IPS DF 4.7 (cell line): Measurements from ENCODE around the gene OPN4.

Experiments used
- DNase-seq: peaks from one replicate; pipeline ENCODE4 v3.0.0-alpha.2; 2013; ENCODE audit warnings: low spot score; ENCODE audit errors: extremely low read depth

The OPN4 gene

GRCh38 chr10:86678999-86679792, 24.8 kb downstream of the OPN4 start:
- DNase-seq = no peak

- DNase-seq = no peak
Observed at GRCh38 chr10:86681047-86681446, 26.7 kb downstream of the OPN4 start.

DNA sequence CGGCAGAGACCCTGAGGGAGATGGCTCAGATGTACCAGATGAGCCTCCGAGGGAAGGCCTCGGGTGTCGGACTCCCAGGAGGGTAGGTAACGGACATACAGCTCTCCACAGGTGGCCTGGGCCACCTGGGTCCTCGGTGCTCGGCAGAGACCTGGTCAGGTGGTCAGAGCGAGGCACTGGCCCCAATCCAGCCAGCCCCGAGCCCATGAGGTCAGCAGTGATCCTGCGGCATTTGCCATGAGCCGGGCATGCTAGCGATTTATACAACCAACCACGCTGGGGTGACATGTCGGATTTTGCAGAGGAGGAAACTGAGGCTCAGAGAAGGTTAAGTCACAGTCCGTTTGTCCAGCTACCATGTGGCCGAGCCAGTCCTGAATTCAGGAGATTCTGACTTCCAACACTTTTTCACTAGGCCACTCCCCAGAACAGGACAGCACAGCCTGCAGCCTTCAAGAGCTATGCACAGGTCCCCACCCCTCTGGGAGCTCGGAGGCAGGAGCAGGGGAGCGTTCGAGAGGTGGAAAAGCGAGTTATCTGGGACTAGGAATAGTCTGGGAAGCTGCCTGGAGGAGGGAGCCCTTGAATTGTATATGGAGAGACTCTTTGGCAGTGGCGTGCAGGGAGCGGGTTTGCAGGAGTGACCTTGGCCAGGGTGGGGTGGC, 27.5 kb downstream of the OPN4 start:
- no peak for DNase-seq

GRCh38 chr10:86682675-86683074, 28.3 kb downstream of the OPN4 start:
- DNase-seq = no peak

DNA sequence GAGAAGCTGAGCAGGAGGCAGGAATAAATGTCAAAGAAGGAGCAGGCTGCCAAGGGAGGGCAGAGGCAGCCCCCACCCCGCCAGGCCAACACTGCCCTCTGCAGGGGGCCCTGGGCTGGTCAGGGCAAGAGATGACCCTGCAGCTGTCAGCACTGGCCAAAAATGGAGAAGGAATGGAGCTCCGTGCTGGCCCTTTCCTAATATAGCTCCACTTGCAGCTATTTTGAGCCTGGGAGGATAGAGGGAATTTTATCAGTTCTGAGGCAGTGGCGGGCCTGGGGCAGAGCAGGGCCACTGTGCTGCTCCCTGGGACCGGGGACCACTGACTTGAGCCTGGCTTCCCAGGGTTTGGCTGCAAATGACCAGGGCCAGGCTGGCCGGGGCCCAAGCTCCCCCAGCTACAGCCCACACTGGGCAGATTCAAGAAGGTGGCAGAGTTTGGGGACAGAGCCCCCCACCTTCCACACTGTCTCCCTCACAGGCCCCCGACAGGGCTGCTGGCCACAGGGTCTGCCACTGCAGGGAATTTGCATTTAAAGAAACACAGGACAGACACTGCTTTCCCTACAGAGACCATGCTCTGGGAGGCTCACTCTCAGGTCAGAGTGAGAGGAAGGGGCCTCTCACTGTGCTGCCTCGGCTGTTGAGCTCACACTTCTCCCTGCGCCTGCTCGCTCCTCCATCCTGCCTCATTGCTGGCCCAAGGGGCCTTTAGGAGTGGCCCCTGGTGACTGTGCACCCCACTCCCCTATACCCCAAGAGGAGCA, 30.2 kb downstream of the OPN4 start:
- no peak for DNase-seq

GRCh38 chr10:86685416-86685815, 31.1 kb downstream of the OPN4 start:
- no peak for DNase-seq

DNA sequence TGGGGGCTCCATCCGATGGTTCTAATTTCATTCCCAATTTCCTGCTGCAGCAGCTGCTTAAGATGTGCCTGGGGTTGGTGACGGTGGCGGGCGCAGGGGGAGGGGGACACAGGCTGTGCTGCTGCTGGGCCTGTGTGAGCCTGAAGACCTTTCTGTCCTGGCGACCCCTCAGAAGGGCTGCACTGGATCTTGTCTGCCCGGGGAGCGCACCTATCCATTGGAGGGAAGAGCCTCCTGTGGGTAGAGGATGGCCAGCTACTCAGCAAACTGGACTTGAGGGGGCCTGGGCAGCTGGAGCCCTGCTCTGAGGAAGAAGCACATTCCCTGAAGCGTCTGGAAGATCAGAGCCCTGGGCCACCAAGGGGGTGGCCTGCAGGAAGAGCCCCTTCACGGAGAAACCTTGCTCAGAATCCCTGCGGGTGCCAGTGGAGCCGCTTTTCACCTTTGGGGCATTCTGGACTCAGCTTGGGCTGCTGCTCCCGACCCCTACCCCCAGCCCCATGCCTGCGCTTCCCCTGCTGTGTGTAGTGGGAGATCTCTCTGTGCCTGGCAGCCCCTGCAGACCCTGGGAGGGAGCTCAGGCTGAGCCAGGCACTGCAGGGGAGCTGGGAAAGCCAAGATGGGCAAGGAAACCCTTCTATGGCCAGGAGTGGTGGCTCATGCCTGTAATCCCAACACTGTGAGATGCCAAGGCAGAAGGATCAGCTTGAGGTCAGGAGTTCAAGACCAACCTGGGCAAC, 31.7 kb downstream of the OPN4 start:
- DNase-seq = no peak

DNA sequence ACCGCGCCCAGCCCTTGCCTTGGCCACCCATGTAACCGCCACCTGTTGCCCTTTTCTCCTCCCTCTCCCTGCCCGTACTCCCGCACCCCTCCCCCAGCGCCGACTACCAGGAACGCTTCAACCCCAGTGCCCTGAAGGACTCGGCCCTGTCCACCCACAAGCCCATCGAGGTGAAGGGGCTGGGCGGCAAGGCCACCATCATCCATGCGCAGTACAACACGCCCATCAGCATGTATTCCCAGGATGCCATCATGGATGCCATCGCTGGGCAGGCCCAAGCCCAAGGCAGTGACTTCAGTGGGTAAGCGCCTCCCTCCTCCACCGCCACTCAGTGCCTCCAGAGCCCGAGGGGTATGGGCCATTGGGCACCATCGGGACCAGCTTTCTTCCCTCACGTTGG, 32.6 kb downstream of the OPN4 start:
- no peak for DNase-seq

DNA sequence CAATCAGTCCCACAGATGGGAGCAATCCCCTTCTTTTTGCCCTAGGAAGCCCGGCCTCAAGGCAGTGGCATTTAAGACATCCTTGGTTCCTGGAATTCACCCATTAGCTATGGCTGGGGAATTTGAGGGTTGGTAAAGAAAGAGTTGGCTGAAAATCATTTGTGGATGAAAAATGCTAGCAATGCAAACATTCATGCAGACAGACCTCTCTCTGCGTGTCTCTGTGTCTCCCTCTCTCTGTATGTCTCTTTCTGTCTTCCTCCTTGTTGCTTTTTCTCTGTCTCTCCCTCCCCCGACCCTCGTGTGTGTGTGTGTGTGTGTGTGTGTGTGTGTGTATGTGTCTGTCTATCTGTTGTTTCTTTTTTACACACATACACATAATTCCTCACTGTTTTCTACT, 33.4 kb downstream of the OPN4 start:
- DNase-seq = no peak

DNA sequence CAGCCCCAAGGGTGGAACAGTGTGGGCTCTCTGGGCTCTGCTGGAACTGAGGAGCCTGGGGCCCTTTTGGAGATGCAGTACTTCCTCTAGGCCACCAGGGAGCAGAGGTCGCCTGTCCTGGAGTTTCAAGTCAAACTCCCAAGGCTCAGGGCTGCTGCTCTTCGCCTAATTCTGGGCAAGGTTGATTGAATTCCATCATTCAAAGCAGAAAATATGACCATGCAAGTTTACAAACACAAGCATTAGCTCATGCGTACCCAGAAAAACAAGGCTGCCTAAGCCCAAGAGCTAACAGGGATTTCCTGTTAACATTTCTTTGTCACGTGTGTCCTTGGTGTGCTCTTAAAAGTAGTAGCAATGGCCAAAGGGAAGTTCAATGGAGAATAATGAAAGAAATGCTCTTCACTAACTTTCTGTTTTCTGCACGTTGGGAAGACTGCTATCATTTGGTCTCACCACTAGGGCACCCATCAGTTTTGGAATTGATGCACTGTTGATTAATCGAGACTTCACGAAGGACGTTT, 34.1 kb downstream of the OPN4 start:
- no peak for DNase-seq

DNA sequence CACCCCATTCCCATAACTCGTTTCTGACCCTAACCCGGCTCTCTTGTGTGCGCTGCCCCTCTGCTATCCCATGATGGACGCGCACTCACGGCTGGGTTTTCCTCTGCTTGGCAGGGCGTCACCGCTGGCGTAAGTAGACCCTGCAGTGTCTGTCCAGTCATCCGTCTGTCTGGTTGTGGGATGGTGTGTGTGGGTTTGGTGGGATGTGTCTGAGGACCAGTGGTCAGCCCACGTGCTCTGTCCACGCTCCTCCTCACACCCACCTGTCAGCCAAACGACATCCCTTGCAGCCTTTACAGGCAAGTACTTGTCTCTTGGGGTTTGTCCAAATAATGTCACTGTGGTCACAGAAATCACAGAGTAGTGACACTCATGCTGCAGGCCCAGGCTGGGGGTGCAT, 34.8 kb downstream of the OPN4 start:
- no peak for DNase-seq

DNA sequence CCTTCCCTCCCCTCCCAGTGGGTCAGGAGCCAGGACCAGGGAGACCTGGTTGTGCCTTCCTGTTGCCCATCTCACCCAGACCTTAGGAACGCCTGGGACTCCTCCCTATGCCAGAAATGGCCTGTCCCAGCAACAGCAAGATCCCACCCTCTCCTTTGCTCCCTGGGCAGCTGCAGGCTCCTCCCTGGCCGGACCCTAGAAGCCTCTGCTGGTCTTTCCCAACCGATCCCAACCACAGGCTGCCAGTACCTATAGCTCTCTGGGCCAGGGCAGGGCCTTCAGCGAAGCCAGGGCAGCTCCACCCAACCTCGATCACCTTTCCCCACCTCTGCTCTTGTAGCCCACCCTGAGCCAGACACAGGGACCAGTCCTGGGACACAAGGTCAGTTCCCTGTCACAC, 35.9 kb downstream of the OPN4 start:
- DNase-seq = no peak

GRCh38 chr10:86690657-86691084, 36.3 kb downstream of the OPN4 start:
- DNase-seq = no peak

- no peak for DNase-seq
Observed at GRCh38 chr10:86691333-86692022, 37.1 kb downstream of the OPN4 start.

- DNase-seq = no peak
Observed at GRCh38 chr10:86692023-86692514, 37.7 kb downstream of the OPN4 start.

DNA sequence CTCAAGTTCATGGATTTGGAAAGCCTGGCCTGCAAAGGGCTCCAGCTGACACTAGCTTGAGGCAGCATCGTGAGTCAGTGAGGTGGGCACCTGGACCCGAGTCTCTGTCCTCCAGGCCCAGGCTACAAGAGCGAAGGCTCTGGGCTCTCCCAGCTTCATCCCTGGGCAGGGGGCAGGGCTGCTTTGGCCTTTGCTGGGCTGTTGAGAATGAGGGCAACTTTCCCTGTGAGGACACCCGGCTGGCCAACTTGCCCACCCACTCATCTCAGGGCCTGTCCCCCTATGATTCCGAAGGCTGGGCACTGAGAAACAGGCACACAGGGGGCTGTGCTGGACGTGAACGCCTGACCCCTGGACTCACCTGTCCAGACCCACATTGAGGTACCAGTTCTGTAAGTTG, 38.3 kb downstream of the OPN4 start:
- DNase-seq = no peak

GRCh38 chr10:86693275-86693674, 38.9 kb downstream of the OPN4 start:
- no peak for DNase-seq

- DNase-seq = no peak
Observed at GRCh38 chr10:86693721-86694369, 39.5 kb downstream of the OPN4 start.

GRCh38 chr10:86698207-86698940, 44.0 kb downstream of the OPN4 start:
- no peak for DNase-seq
